A549 (cell line): ENCODE results near the gene PLD2.

ENCODE experiments used
- BCL3 ChIP-seq: fragments of >200 bp; sonication (Bioruptor Twin); formaldehyde crosslinking; IDR thresholded peaks from 3 replicates; pipeline ENCODE4 v1.6.1; 2016
- CTCF ChIP-seq: fragments of >200 bp; sonication (Bioruptor Twin); formaldehyde crosslinking; IDR thresholded peaks from 3 replicates; pipeline ENCODE4 v1.5.1; 2016
- EP300 ChIP-seq, 2 experiments: fragments of >200 bp; sonication (Bioruptor Twin); formaldehyde crosslinking; IDR thresholded peaks; 2 replicates in 1 of 2; 3 replicates in 1 of 2; pipeline ENCODE4 v1.6.1; 2016 to 2017
- FOXS1 ChIP-seq: fragments of 250-450 bp; sonication (Bioruptor Pico); IDR thresholded peaks from 2 replicates; pipeline ENCODE4 v1.5.0; 2020; ENCODE audit warnings: mild to moderate bottlenecking, moderate library complexity
- KDM1A ChIP-seq: fragments of 200-600 bp; sonication (generic); IDR thresholded peaks from 2 replicates; pipeline ENCODE4 v1.6.1; 2016; ENCODE audit warnings: low read depth, mild to moderate bottlenecking
- PBX3 ChIP-seq: IDR thresholded peaks from 2 replicates; pipeline ENCODE4 v1.6.1; 2012
- POLR2A ChIP-seq: IDR thresholded peaks from 2 replicates; pipeline ENCODE4 v1.6.1; 2012; ENCODE audit warnings: mild to moderate bottlenecking, low read length
- RAD21 ChIP-seq, 2 experiments: fragments of >200 bp in 1 of 2; sonication (Bioruptor Twin) in 1 of 2; formaldehyde crosslinking in 1 of 2; IDR thresholded peaks in 1 of 2; conservative IDR thresholded peaks in 1 of 2; 2 replicates in 1 of 2; 3 replicates in 1 of 2; pipeline ENCODE4 v1.6.1; 2012 to 2018; ENCODE audit warnings: inconsistent platforms in 1 of 2
- RNF2 ChIP-seq: fragments of 200-600 bp; sonication (generic); IDR thresholded peaks from 2 replicates; pipeline ENCODE4 v1.6.1; 2016; ENCODE audit warnings: low read depth, mild to moderate bottlenecking, antibody characterized with exemption, moderate library complexity, borderline replicate concordance
- USF2 ChIP-seq: fragments of 450-650 bp; IDR thresholded peaks from 2 replicates; pipeline ENCODE4 v1.6.1; 2014; ENCODE audit warnings: antibody characterized with exemption

DNA sequence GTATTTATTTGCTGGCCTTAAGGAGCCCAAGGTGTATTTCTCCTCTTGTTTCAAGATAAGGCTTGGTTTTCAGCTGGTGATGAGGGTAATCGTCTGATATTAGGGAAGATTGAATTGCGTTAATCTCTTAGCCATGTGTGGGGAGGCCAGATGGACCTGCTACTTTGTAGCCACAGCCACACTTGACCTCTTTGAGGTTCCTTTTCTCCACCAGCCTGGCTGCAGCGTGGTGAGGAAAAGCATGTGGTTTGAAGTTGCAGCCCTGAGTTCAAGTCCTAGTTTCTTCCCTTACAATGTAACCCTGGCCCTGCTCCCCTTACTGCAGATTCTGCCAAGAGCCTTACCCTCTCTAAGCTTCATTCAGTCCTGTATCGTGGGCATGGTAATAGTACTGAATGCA is 29.3 kb downstream of the PLD2 start:
- TF ChIP-seq CTCF (no peak), PBX3 (no peak), RNF2 (no peak), FOXS1 (CRISPR knock-in tag) (no peak), EP300 (IDR thresholded peaks at IDR 0.05) (no peak), POLR2A (no peak), BCL3 (no peak), USF2 (no peak), RAD21 (conservative IDR thresholded peaks at IDR 0.05 in 1 of 2, IDR thresholded peaks at IDR 0.05 in 1 of 2) (no peak), KDM1A (no peak)
